ENCODE data around the gene GOLGA7B. TPM values are rescaled to one million over a fixed set of nuclear protein-coding genes. Genes with fewer than 3 reads are reported as not detected.

Gene GOLGA7B
- total RNA-seq, 1 donor: under 0.01 TPM

GRCh38 chr10:97820096-97820704 lies 29.4 kb upstream of the GOLGA7B start:
- H3K27me3 ChIP-seq (ENCODE audit: insufficient read depth, low read length): peaks cover 14% of the 10 kb centered on the region
- TF ChIP-seq CTCF (IDR thresholded peaks at IDR 0.05; ENCODE audit: extremely low read depth, low read depth, low read length): no peak
- H3K9me3 ChIP-seq (ENCODE audit: low read depth, low read length): no peaks in the 10 kb centered on the region
- no peak for DNase-seq (ENCODE audit: insufficient read length, low spot score, missing footprints)
- no peak overlapping the region for H3K4me2 ChIP-seq (ENCODE audit: insufficient read depth, low read length)
- no peaks in the 10 kb centered on the region for H3K79me2 ChIP-seq (ENCODE audit: insufficient read depth, low read length)
- no peaks in the 10 kb centered on the region for H3K4me1 ChIP-seq (ENCODE audit: insufficient read depth, low read length)
- H2AFZ ChIP-seq (ENCODE audit: low read length): no peak overlapping the region
- H4K20me1 ChIP-seq (ENCODE audit: insufficient read depth, low read length): no peaks in the 10 kb centered on the region
- no peaks in the 10 kb centered on the region for H3K36me3 ChIP-seq (ENCODE audit: insufficient read depth, low read length)
- H3K4me3 ChIP-seq (ENCODE audit: insufficient read depth, low read length): no peak overlapping the region
- no peak overlapping the region for H3K27ac ChIP-seq (ENCODE audit: low read depth, low read length)

GRCh38 chr10:97821308-97822038 lies 28.2 kb upstream of the GOLGA7B start:
- Histone ChIP-seq H3K4me2 (ENCODE audit: insufficient read depth, low read length) (no peak overlapping the region), H3K27ac (ENCODE audit: low read depth, low read length) (no peak overlapping the region), H3K4me1 (ENCODE audit: insufficient read depth, low read length) (no peaks in the 10 kb centered on the region), H3K79me2 (ENCODE audit: insufficient read depth, low read length) (no peaks in the 10 kb centered on the region), H3K9me3 (ENCODE audit: low read depth, low read length) (no peaks in the 10 kb centered on the region), H2AFZ (ENCODE audit: low read length) (no peak overlapping the region), H3K27me3 (ENCODE audit: insufficient read depth, low read length) (peaks cover 12% of the 10 kb centered on the region), H3K36me3 (ENCODE audit: insufficient read depth, low read length) (no peaks in the 10 kb centered on the region), H4K20me1 (ENCODE audit: insufficient read depth, low read length) (no peaks in the 10 kb centered on the region), H3K4me3 (ENCODE audit: insufficient read depth, low read length) (no peak overlapping the region)
- DNase-seq (ENCODE audit: insufficient read length, low spot score, missing footprints): no peak
- TF ChIP-seq CTCF (IDR thresholded peaks at IDR 0.05; ENCODE audit: extremely low read depth, low read depth, low read length): no peak

- Histone ChIP-seq H4K20me1 (ENCODE audit: insufficient read depth, low read length) (no peaks in the 10 kb centered on the region), H3K4me1 (ENCODE audit: insufficient read depth, low read length) (no peaks in the 10 kb centered on the region), H3K27ac (ENCODE audit: low read depth, low read length) (no peak overlapping the region), H3K36me3 (ENCODE audit: insufficient read depth, low read length) (no peaks in the 10 kb centered on the region), H3K27me3 (ENCODE audit: insufficient read depth, low read length) (peaks cover 12% of the 10 kb centered on the region), H3K4me3 (ENCODE audit: insufficient read depth, low read length) (no peak overlapping the region), H3K9me3 (ENCODE audit: low read depth, low read length) (no peaks in the 10 kb centered on the region), H3K4me2 (ENCODE audit: insufficient read depth, low read length) (no peak overlapping the region), H2AFZ (ENCODE audit: low read length) (no peak overlapping the region), H3K79me2 (ENCODE audit: insufficient read depth, low read length) (no peaks in the 10 kb centered on the region)
- no peak for DNase-seq (ENCODE audit: insufficient read length, low spot score, missing footprints)
- TF ChIP-seq CTCF (IDR thresholded peaks at IDR 0.05; ENCODE audit: extremely low read depth, low read depth, low read length): no peak
Observed at GRCh38 chr10:97822261-97822687, 27.4 kb upstream of the GOLGA7B start.

DNA sequence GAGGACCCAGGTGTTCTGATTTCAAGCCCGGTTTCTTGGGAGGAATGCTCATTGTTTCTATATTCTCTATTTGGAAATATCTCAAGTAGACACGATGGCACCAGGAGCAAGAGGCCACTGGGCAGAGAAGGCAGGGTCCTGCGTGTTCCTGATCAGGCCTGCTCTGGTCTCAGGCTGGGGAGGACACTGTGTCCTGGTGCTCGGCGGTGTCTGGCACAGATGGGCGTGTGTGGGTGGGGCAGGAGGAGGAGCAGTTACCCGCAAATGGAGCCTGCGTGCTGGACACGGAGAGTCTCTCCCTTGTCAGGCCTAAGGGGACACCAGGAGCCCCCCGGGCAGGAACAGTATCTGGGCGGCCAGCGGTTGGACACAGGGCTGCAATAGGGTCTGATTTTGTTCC lies 25.9 kb upstream of the GOLGA7B start:
- H3K36me3 ChIP-seq (ENCODE audit: insufficient read depth, low read length): no peaks in the 10 kb centered on the region
- H2AFZ ChIP-seq (ENCODE audit: low read length): no peak overlapping the region
- no peak for TF ChIP-seq CTCF (IDR thresholded peaks at IDR 0.05; ENCODE audit: extremely low read depth, low read depth, low read length)
- H3K4me3 ChIP-seq (ENCODE audit: insufficient read depth, low read length): no peak overlapping the region
- no peaks in the 10 kb centered on the region for H3K4me1 ChIP-seq (ENCODE audit: insufficient read depth, low read length)
- no peaks in the 10 kb centered on the region for H3K9me3 ChIP-seq (ENCODE audit: low read depth, low read length)
- DNase-seq (ENCODE audit: insufficient read length, low spot score, missing footprints): no peak
- no peaks in the 10 kb centered on the region for H3K27me3 ChIP-seq (ENCODE audit: insufficient read depth, low read length)
- H3K4me2 ChIP-seq (ENCODE audit: insufficient read depth, low read length): no peak overlapping the region
- H4K20me1 ChIP-seq (ENCODE audit: insufficient read depth, low read length): no peaks in the 10 kb centered on the region
- H3K79me2 ChIP-seq (ENCODE audit: insufficient read depth, low read length): no peaks in the 10 kb centered on the region
- no peak overlapping the region for H3K27ac ChIP-seq (ENCODE audit: low read depth, low read length)

Data from osteoblast (primary cell).